ENCODE measurements around the gene AUTS2.

- no peak for TF ChIP-seq CTCF (IDR thresholded peaks at IDR 0.05)
- TF ChIP-seq POLR2A (IDR thresholded peaks at IDR 0.05): no peak
These were observed 61.7 kb downstream of the AUTS2 start for GRCh38 chr7:69659983-69660382.
